HepG2 (cell line): ENCODE measurements around the gene ZKSCAN8. TPM values are rescaled to one million over a fixed set of nuclear protein-coding genes. Genes with fewer than 3 reads are reported as not detected.
A peak's percentile ranks its signal among the peaks of the same experiment; 100 is the strongest.

Experiments used
- CCDC6 ChIP-seq: sonication (generic); formaldehyde crosslinking; IDR thresholded peaks from 2 replicates; pipeline ENCODE4 v1.8.1; 2022; ENCODE audit warnings: mild to moderate bottlenecking, missing genetic modification reagents, moderate library complexity
- GFI1 ChIP-seq: sonication (generic); formaldehyde crosslinking; IDR thresholded peaks from 2 replicates; pipeline ENCODE4 v1.5.0; 2020; ENCODE audit warnings: missing genetic modification reagents, mild to moderate bottlenecking, borderline replicate concordance
- JUND ChIP-seq: sonication (generic); formaldehyde crosslinking; IDR thresholded peaks from 2 replicates; pipeline ENCODE4 v1.8.0; 2022; ENCODE audit warnings: mild to moderate bottlenecking, missing genetic modification reagents
- MBD4 ChIP-seq: IDR thresholded peaks from 2 replicates; pipeline ENCODE4 v1.6.1; 2012; ENCODE audit warnings: low read length, inconsistent platforms, borderline replicate concordance
- NFKBIZ ChIP-seq: IDR thresholded peaks from 2 replicates; pipeline ENCODE4 v1.6.1; 2018; ENCODE audit warnings: missing genetic modification reagents, missing compliant biosample characterization
- YEATS2 ChIP-seq: sonication (generic); formaldehyde crosslinking; IDR thresholded peaks from 2 replicates; pipeline ENCODE4 v1.4.0; 2020; ENCODE audit warnings: missing genetic modification reagents, borderline replicate concordance
- ZFP1 ChIP-seq: IDR thresholded peaks from 2 replicates; pipeline ENCODE4 v1.6.1; 2016
- ZNF234 ChIP-seq: sonication (generic); formaldehyde crosslinking; conservative IDR thresholded peaks from 2 replicates; pipeline ENCODE4 v1.5.1; 2020; ENCODE audit warnings: mild to moderate bottlenecking, missing genetic modification reagents
- polyA plus RNA-seq, 8 experiments: library from polyadenylated mRNA; depleted of rRNA in 3 of 8; stranded (reverse) in 7 of 8; unstranded in 1 of 8; fragments of >200 nt; fragmentation: Illumina TruSeq in 4 of 8; extraction: Trizol in 4 of 8; gene quantifications; 2 replicates each; pipeline versions ENCODE4 v1.2.1 to v1.2.3, GENCODE V29; 2011 to 2016; ENCODE audit warnings: low read depth in 4 of 8, missing spikeins in 1 of 8, mixed read lengths in 1 of 8; ENCODE audit not compliant: insufficient read depth in 1 of 8
- total RNA-seq, 5 experiments: library from RNA; depleted of rRNA; stranded (reverse); fragments of >200 nt; fragmentation: Illumina TruSeq; extraction: Trizol; gene quantifications; 2 replicates each; pipeline ENCODE4 v1.2.3, GENCODE V29; 2016; ENCODE audit warnings: low read depth in 1 of 5
- TF ChIP-seq, protein P1 (sequence below): sonication (generic); formaldehyde crosslinking; IDR thresholded peaks from 2 replicates; pipeline ENCODE4 v1.4.0; 2020; ENCODE audit warnings: missing genetic modification reagents
- TF ChIP-seq, protein P2 (sequence below): sonication (generic); formaldehyde crosslinking; conservative IDR thresholded peaks from 2 replicates; pipeline ENCODE4 v1.4.0; 2020; ENCODE audit warnings: missing genetic modification reagents
- TF ChIP-seq, protein P3 (sequence below): sonication (generic); formaldehyde crosslinking; IDR thresholded peaks from 2 replicates; pipeline ENCODE4 v1.5.0; 2020; ENCODE audit warnings: mild to moderate bottlenecking, missing genetic modification reagents, borderline replicate concordance
- TF ChIP-seq, protein P4 (sequence below): sonication (generic); formaldehyde crosslinking; conservative IDR thresholded peaks from 2 replicates; pipeline ENCODE4 v1.8.0; 2022; ENCODE audit warnings: missing genetic modification reagents
- TF ChIP-seq, protein P5 (sequence below): sonication (generic); formaldehyde crosslinking; IDR thresholded peaks from 2 replicates; pipeline ENCODE4 v1.5.1; 2020; ENCODE audit warnings: mild to moderate bottlenecking, missing genetic modification reagents, moderate library complexity
- TF ChIP-seq, protein P6 (sequence below): sonication (generic); formaldehyde crosslinking; IDR thresholded peaks from 2 replicates; pipeline ENCODE4 v1.4.0; 2020; ENCODE audit warnings: missing genetic modification reagents

ZKSCAN8 gene
- total and polyA plus RNA-seq, 2 of the 13 experiments (the other 11 are each of a cell fraction or from before 2014, with no cell fraction given): 12.4 to 20.9 TPM

DNA sequence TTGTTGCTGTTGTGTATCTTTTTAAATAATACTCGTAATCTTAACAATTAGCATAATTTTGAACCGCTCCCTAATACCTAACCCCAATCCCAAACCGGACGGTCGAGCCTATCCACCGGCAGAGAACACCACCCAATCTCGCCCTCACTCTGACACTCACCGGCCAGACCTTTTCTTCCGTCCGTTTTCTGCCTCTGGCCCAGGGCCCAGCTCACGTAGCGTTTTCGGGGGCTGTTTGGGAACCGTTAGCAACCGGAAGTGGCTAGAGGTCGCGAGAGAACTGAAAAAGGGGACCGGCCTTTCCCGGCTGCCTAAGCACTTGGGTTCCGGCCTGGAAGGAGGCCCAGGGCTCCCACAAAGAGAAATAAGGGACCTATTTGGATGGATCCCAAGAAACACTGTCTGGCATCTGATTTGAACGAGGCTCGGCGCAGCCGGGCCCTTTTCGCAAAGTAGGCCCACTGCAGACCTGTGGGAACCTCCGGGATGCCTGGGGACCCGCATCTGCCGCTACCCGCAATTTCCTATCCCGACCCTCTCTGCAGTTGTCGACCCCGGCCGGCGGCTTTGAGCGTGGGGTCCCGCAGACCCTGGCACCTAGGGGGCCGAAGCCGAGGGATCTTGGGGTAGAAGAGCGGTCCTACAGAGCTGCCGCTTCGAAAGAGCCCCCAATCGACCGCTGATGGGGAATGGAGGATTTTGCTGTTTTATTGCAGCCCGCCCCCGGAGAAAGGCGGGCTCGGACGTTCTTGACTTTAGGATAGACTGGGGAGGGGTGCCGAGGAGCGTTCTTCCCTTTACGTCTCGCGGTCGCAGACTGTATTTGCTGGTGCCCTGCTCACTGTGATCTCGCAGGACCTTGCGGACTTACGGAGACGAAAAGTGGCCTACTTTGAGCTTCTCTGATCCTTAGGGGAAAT, 4.8 kb upstream of the ZKSCAN8 start (continued):
- TF ChIP-seq, protein P1, sequence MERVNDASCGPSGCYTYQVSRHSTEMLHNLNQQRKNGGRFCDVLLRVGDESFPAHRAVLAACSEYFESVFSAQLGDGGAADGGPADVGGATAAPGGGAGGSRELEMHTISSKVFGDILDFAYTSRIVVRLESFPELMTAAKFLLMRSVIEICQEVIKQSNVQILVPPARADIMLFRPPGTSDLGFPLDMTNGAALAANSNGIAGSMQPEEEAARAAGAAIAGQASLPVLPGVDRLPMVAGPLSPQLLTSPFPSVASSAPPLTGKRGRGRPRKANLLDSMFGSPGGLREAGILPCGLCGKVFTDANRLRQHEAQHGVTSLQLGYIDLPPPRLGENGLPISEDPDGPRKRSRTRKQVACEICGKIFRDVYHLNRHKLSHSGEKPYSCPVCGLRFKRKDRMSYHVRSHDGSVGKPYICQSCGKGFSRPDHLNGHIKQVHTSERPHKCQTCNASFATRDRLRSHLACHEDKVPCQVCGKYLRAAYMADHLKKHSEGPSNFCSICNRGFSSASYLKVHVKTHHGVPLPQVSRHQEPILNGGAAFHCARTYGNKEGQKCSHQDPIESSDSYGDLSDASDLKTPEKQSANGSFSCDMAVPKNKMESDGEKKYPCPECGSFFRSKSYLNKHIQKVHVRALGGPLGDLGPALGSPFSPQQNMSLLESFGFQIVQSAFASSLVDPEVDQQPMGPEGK: peak; percentile 91
- TF ChIP-seq NFKBIZ (CRISPR knock-in tag) (no peak; the same call in 1 of the 2 replicates), MBD4 (peak; percentile 71; the same call in 1 of the 2 replicates), GFI1 (CRISPR knock-in tag) (peak; percentile 79; the same call in 1 of the 2 replicates), CCDC6 (CRISPR knock-in tag) (peak; percentile 83), ZNF234 (no peak), YEATS2 (CRISPR knock-in tag) (peak; percentile 97), ZFP1 (peak; percentile 88), JUND (peak; percentile 13; the same call in 1 of the 2 replicates)
- TF ChIP-seq, protein P2, sequence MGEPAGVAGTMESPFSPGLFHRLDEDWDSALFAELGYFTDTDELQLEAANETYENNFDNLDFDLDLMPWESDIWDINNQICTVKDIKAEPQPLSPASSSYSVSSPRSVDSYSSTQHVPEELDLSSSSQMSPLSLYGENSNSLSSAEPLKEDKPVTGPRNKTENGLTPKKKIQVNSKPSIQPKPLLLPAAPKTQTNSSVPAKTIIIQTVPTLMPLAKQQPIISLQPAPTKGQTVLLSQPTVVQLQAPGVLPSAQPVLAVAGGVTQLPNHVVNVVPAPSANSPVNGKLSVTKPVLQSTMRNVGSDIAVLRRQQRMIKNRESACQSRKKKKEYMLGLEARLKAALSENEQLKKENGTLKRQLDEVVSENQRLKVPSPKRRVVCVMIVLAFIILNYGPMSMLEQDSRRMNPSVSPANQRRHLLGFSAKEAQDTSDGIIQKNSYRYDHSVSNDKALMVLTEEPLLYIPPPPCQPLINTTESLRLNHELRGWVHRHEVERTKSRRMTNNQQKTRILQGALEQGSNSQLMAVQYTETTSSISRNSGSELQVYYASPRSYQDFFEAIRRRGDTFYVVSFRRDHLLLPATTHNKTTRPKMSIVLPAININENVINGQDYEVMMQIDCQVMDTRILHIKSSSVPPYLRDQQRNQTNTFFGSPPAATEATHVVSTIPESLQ: no peak; the same call in 1 of the 2 replicates
- TF ChIP-seq, protein P3, sequence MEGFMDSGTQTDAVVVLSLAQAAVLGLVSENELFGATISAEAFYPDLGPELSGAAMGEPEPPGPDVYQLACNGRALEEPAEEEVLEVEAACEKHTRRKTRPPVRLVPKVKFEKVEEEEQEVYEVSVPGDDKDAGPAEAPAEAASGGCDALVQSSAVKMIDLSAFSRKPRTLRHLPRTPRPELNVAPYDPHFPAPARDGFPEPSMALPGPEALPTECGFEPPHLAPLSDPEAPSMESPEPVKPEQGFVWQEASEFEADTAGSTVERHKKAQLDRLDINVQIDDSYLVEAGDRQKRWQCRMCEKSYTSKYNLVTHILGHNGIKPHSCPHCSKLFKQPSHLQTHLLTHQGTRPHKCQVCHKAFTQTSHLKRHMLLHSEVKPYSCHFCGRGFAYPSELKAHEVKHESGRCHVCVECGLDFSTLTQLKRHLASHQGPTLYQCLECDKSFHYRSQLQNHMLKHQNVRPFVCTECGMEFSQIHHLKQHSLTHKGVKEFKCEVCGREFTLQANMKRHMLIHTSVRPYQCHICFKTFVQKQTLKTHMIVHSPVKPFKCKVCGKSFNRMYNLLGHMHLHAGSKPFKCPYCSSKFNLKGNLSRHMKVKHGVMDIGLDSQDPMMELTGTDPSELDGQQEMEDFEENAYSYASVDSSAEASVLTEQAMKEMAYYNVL: peak; percentile 90; the same call in 1 of the 2 replicates
- TF ChIP-seq, protein P4, sequence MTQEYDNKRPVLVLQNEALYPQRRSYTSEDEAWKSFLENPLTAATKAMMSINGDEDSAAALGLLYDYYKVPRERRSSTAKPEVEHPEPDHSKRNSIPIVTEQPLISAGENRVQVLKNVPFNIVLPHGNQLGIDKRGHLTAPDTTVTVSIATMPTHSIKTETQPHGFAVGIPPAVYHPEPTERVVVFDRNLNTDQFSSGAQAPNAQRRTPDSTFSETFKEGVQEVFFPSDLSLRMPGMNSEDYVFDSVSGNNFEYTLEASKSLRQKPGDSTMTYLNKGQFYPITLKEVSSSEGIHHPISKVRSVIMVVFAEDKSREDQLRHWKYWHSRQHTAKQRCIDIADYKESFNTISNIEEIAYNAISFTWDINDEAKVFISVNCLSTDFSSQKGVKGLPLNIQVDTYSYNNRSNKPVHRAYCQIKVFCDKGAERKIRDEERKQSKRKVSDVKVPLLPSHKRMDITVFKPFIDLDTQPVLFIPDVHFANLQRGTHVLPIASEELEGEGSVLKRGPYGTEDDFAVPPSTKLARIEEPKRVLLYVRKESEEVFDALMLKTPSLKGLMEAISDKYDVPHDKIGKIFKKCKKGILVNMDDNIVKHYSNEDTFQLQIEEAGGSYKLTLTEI (CRISPR knock-in tag): no peak
- TF ChIP-seq, protein P5, sequence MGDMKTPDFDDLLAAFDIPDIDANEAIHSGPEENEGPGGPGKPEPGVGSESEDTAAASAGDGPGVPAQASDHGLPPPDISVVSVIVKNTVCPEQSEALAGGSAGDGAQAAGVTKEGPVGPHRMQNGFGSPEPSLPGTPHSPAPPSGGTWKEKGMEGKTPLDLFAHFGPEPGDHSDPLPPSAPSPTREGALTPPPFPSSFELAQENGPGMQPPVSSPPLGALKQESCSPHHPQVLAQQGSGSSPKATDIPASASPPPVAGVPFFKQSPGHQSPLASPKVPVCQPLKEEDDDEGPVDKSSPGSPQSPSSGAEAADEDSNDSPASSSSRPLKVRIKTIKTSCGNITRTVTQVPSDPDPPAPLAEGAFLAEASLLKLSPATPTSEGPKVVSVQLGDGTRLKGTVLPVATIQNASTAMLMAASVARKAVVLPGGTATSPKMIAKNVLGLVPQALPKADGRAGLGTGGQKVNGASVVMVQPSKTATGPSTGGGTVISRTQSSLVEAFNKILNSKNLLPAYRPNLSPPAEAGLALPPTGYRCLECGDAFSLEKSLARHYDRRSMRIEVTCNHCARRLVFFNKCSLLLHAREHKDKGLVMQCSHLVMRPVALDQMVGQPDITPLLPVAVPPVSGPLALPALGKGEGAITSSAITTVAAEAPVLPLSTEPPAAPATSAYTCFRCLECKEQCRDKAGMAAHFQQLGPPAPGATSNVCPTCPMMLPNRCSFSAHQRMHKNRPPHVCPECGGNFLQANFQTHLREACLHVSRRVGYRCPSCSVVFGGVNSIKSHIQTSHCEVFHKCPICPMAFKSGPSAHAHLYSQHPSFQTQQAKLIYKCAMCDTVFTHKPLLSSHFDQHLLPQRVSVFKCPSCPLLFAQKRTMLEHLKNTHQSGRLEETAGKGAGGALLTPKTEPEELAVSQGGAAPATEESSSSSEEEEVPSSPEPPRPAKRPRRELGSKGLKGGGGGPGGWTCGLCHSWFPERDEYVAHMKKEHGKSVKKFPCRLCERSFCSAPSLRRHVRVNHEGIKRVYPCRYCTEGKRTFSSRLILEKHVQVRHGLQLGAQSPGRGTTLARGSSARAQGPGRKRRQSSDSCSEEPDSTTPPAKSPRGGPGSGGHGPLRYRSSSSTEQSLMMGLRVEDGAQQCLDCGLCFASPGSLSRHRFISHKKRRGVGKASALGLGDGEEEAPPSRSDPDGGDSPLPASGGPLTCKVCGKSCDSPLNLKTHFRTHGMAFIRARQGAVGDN: peak; percentile 91
- TF ChIP-seq, protein P6, sequence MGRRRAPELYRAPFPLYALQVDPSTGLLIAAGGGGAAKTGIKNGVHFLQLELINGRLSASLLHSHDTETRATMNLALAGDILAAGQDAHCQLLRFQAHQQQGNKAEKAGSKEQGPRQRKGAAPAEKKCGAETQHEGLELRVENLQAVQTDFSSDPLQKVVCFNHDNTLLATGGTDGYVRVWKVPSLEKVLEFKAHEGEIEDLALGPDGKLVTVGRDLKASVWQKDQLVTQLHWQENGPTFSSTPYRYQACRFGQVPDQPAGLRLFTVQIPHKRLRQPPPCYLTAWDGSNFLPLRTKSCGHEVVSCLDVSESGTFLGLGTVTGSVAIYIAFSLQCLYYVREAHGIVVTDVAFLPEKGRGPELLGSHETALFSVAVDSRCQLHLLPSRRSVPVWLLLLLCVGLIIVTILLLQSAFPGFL: no peak
